HTERT RPE-1 (cell line): ENCODE data around the gene SREBF1.

Experiments used
- in situ Hi-C: fragments of 300-500 bp; cut with MboI; formaldehyde crosslinking; loops from 4 replicates; pipeline ENCODE4 v1.14.3; 2020; ENCODE audit warnings: low sequenced_read_pairs

Gene SREBF1

DNA sequence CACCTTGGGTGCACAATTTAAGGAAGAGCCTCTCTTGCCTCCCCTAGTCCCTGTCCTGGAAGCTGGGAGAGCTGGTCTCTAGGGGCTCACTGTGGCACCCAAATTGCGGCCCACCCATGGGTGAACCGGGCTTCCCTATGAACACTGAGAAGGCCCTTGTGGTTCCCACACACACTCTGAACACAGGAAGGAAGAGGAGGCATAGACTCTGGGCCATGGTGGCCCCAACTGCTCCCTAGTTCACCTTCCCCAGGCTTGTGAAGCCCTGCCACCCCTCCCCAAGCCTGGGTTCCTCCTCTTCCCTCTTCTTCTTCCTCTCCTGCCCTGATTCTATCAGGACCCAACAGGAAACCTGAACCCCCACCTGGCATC, 10.5 kb downstream of the SREBF1 start:
- in situ Hi-C loops: no loop called here

DNA sequence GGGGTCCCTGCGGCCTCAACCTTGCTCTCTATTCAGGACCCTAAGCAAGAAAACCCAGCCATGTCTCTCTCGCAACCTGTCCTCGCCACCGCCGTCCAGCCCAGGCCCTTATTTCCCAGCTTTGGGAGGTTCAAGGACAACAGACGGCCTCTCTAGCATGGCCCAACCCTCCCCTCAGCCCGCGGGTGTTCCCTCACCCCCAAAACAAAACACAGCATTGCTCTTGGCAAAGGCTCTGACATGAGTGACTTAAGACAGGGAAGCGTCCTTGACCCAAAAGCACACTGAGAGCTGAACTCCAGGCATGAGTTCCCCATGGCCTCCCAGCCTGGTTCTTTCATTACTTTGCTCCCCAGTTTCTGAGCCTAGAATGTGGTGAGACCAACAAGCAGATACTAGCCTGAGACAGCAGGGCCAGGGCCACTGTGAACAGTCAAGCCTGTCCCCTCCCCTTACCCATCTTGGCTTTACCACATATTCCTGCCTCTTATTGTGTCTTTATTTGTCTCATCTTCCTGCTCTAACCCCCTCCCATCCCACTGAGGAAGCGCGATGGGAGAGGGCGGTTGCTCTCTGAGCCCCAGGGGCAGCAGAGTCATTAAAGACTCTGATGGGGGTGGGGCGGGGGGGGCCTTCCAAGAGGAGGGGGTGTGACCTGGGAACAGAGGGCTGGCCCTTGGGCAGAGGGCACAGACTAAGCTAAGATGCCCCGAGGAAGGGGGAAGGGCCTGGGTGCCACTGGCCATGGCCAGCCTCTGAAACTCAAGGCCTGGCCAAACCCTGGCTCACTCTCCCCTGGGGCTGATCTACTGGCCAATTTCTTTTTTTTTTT, 11.8 kb downstream of the SREBF1 start:
- in situ Hi-C loops: no loop called here

DNA sequence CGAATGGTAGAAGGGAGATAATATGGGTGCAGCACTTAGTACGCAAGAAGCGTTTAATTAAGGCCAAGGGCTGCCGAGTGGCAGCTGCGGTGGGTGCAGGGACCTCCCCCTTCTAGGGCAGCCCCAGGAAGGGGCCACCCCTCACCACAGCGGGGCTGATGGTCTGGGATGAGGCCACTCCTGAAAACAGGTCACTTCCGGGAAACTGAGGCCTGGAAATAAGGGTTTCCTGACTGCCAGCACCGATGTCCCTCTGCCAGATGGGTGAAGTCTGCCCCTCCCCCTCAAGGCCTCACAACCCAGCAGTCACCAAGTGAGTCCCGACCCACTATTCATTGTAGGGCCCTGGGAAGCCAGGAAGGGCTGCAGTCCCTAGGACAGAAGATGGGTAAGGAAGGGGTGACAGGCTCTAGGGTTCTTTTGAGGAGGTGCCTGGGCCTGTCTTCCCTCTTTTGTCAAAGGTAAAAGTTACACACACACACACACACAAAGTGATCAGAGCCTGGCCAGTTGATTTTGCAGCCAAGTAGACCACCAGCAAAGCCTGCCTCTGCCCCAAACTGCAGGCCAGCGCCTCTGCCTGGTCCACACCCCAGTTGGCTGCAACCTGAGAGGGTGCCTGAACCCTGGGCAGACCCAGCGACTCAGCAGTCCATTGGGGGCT, 12.5 kb downstream of the SREBF1 start:
- in situ Hi-C loops: no loop called here

DNA sequence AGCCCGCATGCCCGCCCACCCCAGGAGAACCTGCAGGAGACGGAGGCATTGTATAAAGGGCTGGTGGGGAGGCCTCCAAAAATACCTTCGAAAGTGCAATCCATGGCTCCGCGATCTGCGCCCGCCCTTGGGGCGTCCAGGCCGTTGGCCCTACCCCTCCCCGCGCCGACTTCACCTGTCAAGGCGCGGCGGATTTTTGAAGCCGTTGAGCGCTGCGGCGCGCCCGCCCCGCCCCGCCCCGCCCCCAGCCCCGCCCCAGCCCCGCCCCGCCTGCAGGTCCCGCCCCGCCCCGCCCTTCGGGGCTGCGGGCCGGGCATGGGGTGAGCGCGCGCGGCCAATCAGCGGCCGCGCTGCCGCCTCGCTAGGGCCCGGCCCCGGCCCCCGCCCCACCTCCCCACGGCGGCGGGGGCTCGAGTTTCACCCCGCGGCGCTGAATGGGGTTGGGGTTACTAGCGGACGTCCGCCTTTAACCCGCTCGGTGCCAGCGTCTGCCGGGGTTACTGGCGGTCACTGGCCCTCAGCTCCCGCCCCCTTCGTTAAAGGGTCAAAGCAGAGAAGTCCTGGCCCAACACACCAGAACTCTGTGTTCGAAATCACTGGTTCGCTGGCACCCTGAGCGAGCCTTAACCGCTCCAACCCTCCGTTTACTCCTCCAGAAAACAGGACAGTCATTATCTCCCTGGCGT, 13.2 kb downstream of the SREBF1 start:
- in situ Hi-C loops: no loop called here

DNA sequence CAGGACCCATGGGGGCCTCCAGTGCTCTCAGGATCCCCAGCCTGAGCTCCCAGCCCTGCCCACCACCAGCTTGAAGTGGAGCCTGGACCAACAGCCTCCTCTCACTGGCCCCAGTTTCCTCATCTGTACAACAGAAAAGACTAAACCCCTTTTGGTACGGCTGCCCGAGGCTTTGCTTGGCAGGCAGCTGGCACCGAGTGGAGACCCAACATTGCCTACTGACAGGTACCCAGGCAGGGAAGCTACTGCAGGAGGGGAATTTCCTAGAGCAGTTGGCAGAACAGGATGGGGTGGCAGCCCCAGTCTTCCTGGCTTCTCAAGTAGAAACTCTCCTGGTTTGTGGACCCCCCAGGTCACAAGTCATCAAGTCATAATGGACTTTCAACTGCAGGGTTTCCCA, 14.2 kb downstream of the SREBF1 start:
- in situ Hi-C loops: no loop called here

DNA sequence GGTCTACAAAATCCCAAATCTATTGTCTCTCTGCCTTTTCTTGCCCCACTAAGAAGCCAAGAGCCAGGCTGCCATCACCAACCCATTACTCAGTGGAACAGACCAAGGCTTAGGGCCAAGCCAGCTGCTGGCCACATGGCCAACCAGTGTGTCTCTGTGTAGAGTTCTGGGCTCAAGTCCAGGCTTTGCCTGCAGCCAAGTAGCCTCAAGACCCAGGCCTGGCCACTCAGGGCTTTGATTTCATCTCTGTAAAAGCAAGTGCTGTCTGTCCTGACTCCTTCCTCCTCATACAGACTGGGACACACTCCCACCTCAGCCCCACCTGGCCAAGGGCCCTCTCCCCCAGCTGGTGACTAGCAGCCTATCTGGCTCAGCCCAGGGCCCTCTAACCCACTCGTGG, 14.6 kb downstream of the SREBF1 start:
- in situ Hi-C loops: no loop called here

DNA sequence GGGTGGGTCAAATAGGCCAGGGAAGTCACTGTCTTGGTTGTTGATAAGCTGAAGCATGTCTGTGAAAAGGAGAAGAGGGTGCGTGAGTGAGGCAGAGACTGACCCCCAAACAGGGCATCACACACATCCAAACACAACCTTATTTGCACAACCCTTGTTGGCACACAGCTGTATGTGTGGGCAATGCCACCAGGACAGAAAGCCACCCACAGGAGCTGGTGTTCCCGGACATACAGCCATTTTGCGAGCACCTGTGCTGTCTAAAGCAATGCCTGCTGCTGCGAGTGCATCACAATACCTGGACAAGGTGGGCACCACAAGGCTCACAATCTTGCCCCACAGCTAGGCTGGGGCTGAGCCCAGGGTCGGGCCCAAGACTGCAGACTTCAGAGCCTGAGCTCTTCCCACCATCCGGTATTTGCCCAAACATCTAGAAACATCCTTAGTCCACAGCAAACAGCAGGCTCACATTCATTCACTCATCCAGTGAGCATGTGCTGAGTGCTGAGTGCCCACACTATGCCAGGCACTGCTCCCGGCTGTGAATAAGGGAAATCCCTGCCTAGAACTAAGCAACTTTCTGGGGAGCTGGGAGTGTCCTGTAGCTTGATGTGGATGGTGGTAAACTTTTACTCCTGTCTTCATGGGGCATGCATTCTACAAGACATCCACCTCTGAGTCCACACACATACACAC, 16.2 kb downstream of the SREBF1 start:
- in situ Hi-C loops: no loop called here

DNA sequence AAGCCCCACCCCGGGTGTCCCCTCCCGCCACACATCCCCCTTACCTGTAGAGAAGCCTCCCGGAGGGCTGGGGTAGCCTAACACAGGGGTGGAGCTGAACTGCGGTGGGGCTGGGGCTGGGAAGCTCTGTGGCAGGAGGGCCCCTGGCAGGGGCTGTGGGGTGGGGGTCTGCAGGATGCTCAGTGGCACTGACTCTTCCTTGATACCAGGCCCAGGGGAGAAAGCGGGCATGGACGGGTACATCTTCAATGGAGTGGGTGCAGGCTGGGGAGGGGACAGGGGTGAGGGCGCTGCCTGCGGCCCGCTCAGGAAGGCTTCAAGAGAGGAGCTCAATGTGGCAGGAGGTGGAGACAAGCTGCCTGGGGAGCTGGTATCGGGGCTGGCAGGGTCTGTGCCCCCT, 16.7 kb downstream of the SREBF1 start:
- in situ Hi-C loops: no loop called here

DNA sequence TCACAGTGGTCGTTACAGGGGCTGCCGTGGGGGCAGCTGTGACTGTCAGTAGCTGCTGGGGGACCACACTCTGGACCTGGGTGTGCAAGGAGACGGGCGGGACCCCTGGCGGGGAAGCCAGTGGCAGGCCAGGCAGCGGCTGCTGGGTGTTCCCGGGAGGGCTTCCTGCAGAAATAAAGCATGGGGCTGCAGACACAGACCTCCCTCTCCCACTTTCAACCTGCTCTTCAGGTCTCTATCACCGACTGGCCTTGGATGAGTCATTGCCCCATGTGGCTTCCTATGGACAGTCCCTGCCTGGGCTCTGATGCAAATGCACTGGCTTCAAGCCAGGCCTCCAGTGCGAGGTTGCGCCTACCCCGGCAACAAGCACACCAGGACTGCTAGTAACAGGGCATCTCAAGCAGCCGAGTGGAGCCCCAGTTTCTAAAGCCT, 17.2 kb downstream of the SREBF1 start:
- in situ Hi-C loops: no loop called here

DNA sequence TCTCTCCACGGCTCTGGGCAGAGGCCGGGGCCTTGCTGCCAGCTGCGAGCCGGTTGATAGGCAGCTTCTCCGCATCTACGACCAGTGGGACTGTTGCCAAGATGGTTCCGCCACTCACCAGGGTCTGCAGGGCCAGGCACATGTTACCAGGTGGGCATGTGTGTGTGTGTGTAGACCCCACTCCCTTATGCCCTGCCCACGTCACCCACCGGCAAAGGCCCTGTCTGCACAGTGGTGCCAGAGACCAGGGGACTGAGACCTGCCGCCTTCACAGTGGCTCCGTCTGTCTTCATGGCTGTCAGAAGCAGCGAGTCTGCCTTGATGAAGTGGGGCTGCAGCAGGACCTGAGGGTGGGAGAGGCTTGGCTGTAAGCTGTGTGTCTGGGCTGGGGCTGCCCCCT, 17.7 kb downstream of the SREBF1 start:
- in situ Hi-C loops: no loop called here

DNA sequence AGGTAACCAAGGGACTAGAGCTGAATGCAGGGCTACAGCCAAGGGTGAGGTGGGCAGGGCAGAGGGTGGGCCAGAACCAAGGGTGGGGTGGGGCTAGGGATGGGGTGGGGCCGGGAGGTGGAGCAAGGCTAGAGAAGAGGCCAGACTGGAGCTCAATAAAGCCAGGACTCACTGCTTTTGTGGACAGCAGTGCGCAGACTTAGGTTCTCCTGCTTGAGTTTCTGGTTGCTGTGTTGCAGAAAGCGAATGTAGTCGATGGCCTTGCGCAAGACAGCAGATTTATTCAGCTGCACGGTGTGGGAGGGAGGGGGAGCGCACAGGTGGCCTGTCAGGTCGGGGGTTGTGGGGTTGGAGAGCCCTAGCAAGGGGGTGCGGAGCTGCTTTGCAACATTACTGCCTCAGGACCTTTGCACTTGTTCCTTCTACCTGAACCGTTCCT, 18.7 kb downstream of the SREBF1 start:
- in situ Hi-C loops: no loop called here

DNA sequence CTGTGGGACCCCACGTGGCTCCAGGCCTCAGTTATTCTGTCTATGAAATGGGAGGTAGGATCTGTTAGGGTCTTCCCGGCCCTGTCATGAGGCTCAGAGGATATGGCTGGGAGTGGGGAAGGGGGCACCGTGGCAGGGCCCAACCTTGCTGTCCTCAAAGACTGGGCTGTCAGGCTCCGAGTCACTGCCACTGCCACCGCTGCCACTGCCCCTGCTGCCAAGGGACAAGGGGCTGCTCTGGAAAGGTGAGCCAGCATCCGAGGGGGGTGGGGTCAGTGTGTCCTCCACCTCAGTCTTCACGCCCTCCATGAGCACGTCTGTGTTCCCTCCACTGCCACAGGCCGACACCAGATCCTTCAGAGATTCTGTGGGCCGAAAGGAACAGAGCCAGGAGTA, 19.2 kb downstream of the SREBF1 start:
- in situ Hi-C loops: no loop called here

DNA sequence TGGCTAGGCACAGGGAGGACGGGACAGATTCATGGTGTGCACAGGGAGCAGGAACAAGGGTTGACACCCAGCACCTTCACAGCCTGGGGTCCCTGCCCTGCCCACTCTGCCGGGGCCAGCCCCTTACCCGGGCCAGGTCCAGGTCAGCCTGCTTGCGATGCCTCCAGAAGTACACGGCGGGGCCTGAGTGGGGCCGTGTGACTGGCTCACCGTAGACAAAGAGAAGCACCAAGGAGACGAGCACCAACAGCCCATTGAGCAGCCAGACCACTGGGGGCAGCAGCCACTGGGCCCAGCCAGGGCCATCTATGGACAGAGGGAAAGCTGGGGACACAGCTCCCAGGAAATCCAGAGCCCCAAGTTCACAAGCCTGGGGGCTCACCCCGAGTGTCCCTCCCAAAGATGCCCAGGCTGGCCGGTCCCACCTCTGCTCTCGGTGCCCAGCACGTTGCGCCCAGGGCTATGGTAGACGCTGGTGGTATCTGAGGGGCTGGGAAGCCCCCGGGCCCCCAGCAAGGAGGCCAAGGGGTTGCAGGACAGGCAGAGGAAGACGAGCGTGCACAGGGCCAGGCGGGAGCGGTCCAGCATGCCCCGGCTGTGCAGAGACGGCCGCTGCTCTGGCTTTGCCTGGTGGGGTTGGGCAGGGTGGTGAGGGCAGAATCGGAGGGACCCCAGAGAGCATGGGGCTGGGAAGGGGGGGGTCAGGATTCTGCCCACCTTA, 19.8 kb downstream of the SREBF1 start:
- in situ Hi-C loops: no loop called here

DNA sequence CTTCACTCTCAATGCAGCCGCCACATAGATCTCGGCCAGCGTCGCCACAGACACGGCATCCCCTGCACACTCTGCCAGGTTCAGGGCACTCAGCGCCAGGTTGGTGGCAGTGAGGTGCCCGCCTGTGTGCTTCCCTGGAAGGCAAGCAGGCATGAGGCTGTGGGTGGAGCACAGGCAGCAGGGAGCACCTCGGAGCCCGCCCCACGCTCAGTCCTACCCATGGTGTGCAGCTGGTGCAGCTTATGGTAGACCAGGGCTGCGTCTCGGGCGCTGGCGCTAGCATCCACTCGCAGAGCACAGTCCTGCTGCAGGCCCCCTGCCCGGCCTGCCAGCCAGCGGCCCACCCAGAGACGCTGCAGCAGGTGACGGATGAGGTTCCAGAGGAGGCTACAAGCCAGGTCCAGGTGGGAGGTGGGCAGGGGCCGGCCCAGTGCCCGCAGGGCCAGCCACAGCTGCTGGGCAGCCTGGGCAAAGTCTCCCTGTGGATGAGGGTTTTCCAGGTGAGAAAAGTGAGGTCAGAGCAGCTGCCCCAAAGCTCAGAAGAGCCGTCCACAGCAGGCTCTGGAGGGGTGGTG, 20.5 kb downstream of the SREBF1 start:
- in situ Hi-C loops: no loop called here

DNA sequence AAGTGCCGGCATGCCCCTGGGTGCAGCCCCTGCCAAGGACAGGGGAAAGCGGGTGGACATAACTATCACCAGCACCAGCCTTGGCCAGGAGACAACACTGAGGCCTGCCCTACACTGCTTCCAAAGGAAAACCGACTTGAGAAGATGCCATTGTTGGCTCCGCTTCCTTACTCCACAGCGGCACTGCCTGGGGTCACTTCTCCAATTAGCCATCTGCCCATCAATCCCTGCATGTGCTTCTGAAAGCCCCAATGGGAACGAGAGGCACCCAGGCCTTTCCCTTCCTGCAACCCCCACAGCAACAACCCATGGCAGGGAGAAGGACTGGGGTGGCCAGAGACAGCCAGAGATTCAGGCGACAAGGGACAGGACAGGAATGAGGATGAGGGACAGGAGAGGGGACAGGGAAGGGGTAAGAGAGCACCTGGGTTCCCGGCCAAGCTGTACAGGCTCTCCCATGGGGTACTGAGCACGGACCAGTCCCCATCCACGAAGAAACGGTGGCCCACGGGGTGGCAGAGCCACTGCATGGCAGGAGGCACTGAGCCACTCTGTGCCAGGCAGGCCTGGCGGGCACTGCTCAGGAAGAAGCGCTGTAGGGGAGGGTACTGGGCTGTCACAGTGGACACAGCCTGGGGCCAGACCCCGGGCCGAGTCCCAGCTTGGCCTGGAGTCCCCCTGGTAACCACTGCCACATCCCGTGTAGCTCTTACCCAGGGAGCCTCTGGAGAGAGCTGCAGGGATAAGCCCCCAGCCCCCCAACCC, 21.2 kb downstream of the SREBF1 start:
- in situ Hi-C loops: no loop called here

DNA sequence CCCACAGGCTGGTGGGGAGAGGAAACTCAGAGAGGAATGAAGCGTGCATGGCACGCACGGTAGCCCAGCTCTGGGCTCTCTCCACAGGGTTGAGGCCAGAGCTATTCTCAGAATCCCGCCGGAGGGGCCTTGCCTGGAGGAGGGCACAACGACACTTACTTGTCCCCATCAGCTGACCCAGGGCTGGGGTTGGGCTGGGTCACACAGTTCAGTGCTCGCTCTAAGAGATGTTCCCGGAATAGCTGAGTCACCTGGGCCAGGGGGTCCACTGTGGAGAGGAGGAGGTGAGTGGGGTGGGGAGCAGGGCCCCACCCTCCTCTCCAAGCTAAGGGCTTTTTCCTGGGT, 21.8 kb downstream of the SREBF1 start:
- in situ Hi-C loops: no loop called here

DNA sequence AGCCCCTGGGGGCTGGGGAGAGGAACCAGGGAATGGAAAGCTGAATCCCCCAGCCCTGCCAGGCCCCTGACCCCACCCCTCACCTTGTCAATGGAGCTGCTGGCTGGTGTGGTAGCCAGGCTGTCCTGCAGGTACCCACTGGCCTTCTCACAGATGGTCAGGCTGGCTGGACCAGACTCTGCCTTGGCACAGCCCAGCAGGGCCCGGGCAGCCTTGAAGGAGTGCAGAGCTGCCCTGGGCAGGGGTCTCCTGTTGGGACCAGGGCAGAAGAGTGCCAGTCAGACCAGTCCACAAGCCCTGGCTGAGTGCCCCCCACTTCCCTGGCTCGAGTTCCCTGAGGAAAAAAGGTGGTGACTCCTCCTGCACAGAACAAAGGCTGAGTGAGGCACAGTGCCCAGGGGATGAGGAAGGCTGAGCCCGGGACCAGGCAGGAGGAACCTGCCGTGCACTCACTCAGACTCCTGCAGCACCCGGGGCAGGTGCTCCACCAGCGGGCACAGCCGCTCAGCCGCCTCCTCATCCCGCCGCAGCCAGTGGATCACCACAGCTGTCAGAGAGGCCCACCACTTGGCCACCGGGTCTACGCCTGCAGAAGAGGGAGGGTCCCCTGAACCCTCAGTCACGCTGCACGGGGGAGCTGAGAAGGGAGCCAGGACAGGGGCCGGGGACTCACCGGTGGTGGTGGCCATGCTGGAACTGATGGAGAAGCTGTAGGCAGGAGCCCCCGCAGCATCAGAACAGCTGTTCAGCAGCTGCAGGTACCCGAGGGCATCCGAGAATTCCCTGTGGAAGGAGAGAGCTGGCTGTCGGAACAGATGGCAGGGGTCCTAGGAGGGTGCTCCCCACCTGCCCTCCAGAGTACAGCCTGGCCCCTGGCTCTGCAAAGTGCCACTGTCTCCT, 22.4 kb downstream of the SREBF1 start:
- in situ Hi-C loops: no loop called here

DNA sequence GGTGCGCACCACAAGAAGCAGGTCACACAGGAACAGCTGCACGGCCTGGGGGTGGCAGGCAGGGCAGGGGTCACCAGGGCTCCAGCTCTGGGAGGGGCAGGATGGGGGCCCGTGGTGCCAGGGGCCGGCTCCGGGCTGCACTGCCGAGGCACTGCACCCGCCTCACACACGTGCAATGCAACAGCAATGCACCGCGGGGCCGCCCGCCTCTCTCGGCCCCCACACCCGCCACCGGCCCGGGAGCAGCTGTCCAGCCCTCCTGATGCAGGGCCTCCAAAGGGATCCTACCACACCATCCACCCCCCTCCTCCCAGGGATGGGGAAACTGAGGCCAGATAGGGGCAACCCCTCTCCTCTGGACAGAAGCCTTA, 23.1 kb downstream of the SREBF1 start:
- in situ Hi-C loops: no loop called here
